Measurements from ENCODE around the gene QRSL1. TPM values are rescaled to one million over a fixed set of nuclear protein-coding genes. Genes with fewer than 3 reads are reported as not detected.

The QRSL1 gene
- total RNA-seq, 1 donor from 2014 or later, result 17.2 TPM

GRCh38 chr6:106631346-106631745, 2.0 kb downstream of the QRSL1 start:
- no peak overlapping the region for H3K27ac Mint-ChIP-seq
- TF ChIP-seq, protein P1, sequence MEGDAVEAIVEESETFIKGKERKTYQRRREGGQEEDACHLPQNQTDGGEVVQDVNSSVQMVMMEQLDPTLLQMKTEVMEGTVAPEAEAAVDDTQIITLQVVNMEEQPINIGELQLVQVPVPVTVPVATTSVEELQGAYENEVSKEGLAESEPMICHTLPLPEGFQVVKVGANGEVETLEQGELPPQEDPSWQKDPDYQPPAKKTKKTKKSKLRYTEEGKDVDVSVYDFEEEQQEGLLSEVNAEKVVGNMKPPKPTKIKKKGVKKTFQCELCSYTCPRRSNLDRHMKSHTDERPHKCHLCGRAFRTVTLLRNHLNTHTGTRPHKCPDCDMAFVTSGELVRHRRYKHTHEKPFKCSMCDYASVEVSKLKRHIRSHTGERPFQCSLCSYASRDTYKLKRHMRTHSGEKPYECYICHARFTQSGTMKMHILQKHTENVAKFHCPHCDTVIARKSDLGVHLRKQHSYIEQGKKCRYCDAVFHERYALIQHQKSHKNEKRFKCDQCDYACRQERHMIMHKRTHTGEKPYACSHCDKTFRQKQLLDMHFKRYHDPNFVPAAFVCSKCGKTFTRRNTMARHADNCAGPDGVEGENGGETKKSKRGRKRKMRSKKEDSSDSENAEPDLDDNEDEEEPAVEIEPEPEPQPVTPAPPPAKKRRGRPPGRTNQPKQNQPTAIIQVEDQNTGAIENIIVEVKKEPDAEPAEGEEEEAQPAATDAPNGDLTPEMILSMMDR (IDR thresholded peaks at IDR 0.05; ENCODE audit: unreplicated experiment), result no peak
- no peak overlapping the region for H3K4me3 Mint-ChIP-seq
- H3K4me1 Mint-ChIP-seq, result peaks cover 32% of the 10 kb centered on the region
- no peak for DNase-seq (ENCODE audit: low spot score in 2 of 2, unreplicated experiment in 2 of 2)
- peaks cover 9% of the 10 kb centered on the region for H3K36me3 Mint-ChIP-seq
- H3K27me3 Mint-ChIP-seq (ENCODE audit: low read depth), result no peaks in the 10 kb centered on the region
- no peaks in the 10 kb centered on the region for H3K9me3 Mint-ChIP-seq

DNA sequence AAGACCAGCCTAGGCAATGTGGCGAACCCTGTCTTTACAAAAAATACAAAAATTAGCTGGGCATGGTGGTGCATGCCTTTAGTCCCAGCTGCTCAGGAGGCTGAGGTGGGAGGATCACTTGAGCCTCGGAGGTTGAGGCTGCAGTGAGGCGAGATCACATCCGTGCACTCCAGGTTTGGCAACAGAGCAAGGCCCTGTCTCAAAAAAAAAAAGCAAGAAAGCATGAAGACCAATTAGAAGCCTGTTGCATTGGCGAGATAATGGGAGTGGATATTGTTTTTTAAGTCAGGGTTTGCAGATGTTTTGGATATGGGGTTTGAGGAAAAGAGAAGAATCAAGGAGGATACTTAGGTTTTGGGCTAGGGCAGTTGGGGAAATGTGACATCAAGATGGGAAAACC, 5.2 kb downstream of the QRSL1 start:
- Mint-ChIP-seq H3K36me3 (peaks cover 15% of the 10 kb centered on the region), H3K27me3 (ENCODE audit: low read depth) (no peaks in the 10 kb centered on the region), H3K4me3 (no peak overlapping the region), H3K4me1 (peaks cover 18% of the 10 kb centered on the region), H3K9me3 (no peaks in the 10 kb centered on the region), H3K27ac (no peak overlapping the region)
- TF ChIP-seq, protein P1 (IDR thresholded peaks at IDR 0.05; ENCODE audit: unreplicated experiment), result no peak
- no peak for DNase-seq (ENCODE audit: low spot score in 2 of 2, unreplicated experiment in 2 of 2)

GRCh38 chr6:106637051-106637716, 7.8 kb downstream of the QRSL1 start:
- Mint-ChIP-seq H3K9me3 (no peaks in the 10 kb centered on the region), H3K4me3 (no peak overlapping the region)

DNA sequence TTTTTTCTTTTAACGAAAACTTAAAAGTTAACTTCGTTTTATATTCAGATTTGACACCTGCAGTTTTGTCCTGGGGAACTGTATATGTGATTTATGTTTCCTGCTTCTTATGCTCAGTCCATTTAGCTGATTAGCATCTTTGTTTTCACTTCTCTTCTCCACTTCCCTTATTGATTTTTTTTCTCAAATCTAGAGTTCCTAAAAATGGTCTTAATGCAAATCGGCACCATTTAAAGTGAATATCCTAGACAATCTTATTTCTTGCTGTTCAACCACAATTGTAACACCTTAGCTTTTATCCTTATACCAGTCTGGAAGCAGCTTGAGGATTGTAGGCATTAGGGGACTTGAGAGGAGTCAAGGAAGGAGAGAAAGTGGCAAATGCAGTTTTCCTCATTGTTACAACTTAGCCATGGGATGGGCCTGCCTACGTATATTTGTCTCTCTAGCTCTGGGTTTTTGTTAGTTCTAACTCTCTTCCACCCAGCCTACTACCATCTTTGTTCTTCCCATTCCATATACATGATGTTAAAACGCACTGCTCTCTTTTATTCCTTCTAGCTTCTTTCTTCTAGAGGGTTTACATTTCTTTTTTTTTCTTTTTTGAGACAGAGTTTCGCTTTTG, 8.5 kb downstream of the QRSL1 start:
- H3K4me1 Mint-ChIP-seq, result peaks cover 7% of the 10 kb centered on the region
- H3K36me3 Mint-ChIP-seq, result peaks cover 23% of the 10 kb centered on the region
- TF ChIP-seq, protein P1 (IDR thresholded peaks at IDR 0.05; ENCODE audit: unreplicated experiment), result no peak
- no peak overlapping the region for H3K4me3 Mint-ChIP-seq
- no peaks in the 10 kb centered on the region for H3K9me3 Mint-ChIP-seq
- H3K27ac Mint-ChIP-seq, result no peak overlapping the region
- H3K27me3 Mint-ChIP-seq (ENCODE audit: low read depth), result no peaks in the 10 kb centered on the region
- DNase-seq (ENCODE audit: low spot score in 2 of 2, unreplicated experiment in 2 of 2), result no peak

More at GRCh38 chr6:106637051-106637716, 7.8 kb downstream of the QRSL1 start:
- no peaks in the 10 kb centered on the region for H3K27me3 Mint-ChIP-seq (ENCODE audit: low read depth)
- DNase-seq (ENCODE audit: low spot score in 2 of 2, unreplicated experiment in 2 of 2), result no peak
- H3K4me1 Mint-ChIP-seq, result peaks cover 7% of the 10 kb centered on the region
- TF ChIP-seq, protein P1 (IDR thresholded peaks at IDR 0.05; ENCODE audit: unreplicated experiment), result no peak
- peaks cover 18% of the 10 kb centered on the region for H3K36me3 Mint-ChIP-seq
- peak overlapping the region; percentile 1 for H3K27ac Mint-ChIP-seq

DNA sequence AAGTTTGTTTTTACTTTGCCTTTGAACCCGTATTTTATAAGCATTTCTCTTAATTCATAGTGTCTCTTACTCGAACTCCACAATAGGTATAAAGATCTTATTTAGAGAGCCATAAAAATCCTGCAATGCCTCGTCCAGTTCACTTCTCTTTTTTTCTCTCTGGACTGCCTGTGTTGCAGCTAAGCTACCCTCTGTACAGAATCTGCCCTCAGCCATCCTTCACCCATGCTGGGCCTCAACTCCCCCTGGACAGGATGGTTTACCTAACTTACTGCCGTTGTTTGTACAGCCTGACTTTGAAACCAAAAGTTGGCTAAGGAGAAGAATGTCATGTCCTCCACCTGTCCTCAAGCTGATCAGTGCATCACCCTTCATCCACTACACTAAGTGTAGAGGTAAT, 10.4 kb downstream of the QRSL1 start:
- Mint-ChIP-seq H3K27me3 (ENCODE audit: low read depth) (no peaks in the 10 kb centered on the region), H3K36me3 (peaks cover 29% of the 10 kb centered on the region), H3K4me3 (no peak overlapping the region), H3K9me3 (no peaks in the 10 kb centered on the region), H3K4me1 (peaks cover 7% of the 10 kb centered on the region), H3K27ac (no peak overlapping the region)
- TF ChIP-seq, protein P1 (IDR thresholded peaks at IDR 0.05; ENCODE audit: unreplicated experiment), result no peak
- DNase-seq (ENCODE audit: low spot score in 2 of 2, unreplicated experiment in 2 of 2), result no peak

Data from mesothelial cell of epicardium (in vitro differentiated cells).